ENCODE measurements around the gene GPR146. TPM values are rescaled to one million over a fixed set of nuclear protein-coding genes. Genes with fewer than 3 reads are reported as not detected.

GPR146 gene
- total RNA-seq, 1 experiment from 2014 or later: 0.92 TPM

GRCh38 chr7:1079546-1079945 lies 35.2 kb downstream of the GPR146 start (continued):
- no peak for TF ChIP-seq FOXP4 (CRISPR knock-in tag; IDR thresholded peaks at IDR 0.05)
- no peak for TF ChIP-seq STAT6 (CRISPR knock-in tag; conservative IDR thresholded peaks at IDR 0.05; ENCODE audit: low read depth)
- TF ChIP-seq ZNF416 (CRISPR knock-in tag; IDR thresholded peaks at IDR 0.05): no peak

- H3K36me3 Mint-ChIP-seq: no peaks in the 10 kb centered on the region
- H3K9me3 Mint-ChIP-seq: no peaks in the 10 kb centered on the region
- DNase-seq (ENCODE audit: low spot score) (no peak), ATAC-seq (no peak)
- POLR2A ChIA-PET: no interaction called here
- TF ChIP-seq NR1H2 (CRISPR knock-in tag; IDR thresholded peaks at IDR 0.05): no peak
- no peak for TF ChIP-seq PRDM15 (CRISPR knock-in tag; IDR thresholded peaks at IDR 0.05)
- no peak for TF ChIP-seq ZNF121 (CRISPR knock-in tag; IDR thresholded peaks at IDR 0.05)
- TF ChIP-seq FOXJ3 (CRISPR knock-in tag; IDR thresholded peaks at IDR 0.05; ENCODE audit: borderline replicate concordance): no peak
- TF ChIP-seq ZNF671 (CRISPR knock-in tag; IDR thresholded peaks at IDR 0.05): no peak
- no peak for TF ChIP-seq SOX15 (CRISPR knock-in tag; IDR thresholded peaks at IDR 0.05)
- no peak for TF ChIP-seq NFATC4 (CRISPR knock-in tag; IDR thresholded peaks at IDR 0.05)
- no peak for TF ChIP-seq RORB (CRISPR knock-in tag; IDR thresholded peaks at IDR 0.05)
- TF ChIP-seq E2F5 (CRISPR knock-in tag; IDR thresholded peaks at IDR 0.05): no peak
- no peaks in the 10 kb centered on the region for H3K27me3 Mint-ChIP-seq (ENCODE audit: low read depth)
- no peak overlapping the region; the same call in 1 of the 2 replicates for H3K27ac Mint-ChIP-seq
- H3K4me3 Mint-ChIP-seq: no peak overlapping the region
- no peaks in the 10 kb centered on the region for H3K4me1 Mint-ChIP-seq
- CTCF ChIA-PET: no interaction called here
Measured at GRCh38 chr7:1080252-1080920, 36.0 kb downstream of the GPR146 start.

- DNase-seq (ENCODE audit: low spot score) (no peak), ATAC-seq (no peak)
- ChIA-PET POLR2A (no interaction called here), CTCF (interaction anchor here (0.8 to 1.1 kb wide), 2 partner anchors 15 to 88 kb away, joined by 3 to 4 read pairs; no protein-coding TSS in a partner anchor)
- Mint-ChIP-seq H3K4me1 (no peaks in the 10 kb centered on the region), H3K9me3 (no peaks in the 10 kb centered on the region), H3K27ac (no peak overlapping the region; the same call in 1 of the 2 replicates), H3K4me3 (no peak overlapping the region), H3K36me3 (no peaks in the 10 kb centered on the region), H3K27me3 (ENCODE audit: low read depth) (no peaks in the 10 kb centered on the region)
- TF ChIP-seq ZNF138 (CRISPR knock-in tag; conservative IDR thresholded peaks at IDR 0.05) (no peak), TEAD4 (CRISPR knock-in tag; IDR thresholded peaks at IDR 0.05) (no peak), MAX (CRISPR knock-in tag; IDR thresholded peaks at IDR 0.05) (no peak), MLX (CRISPR knock-in tag; IDR thresholded peaks at IDR 0.05) (no peak), NR1H2 (CRISPR knock-in tag; IDR thresholded peaks at IDR 0.05) (no peak), HMGA2 (CRISPR knock-in tag; IDR thresholded peaks at IDR 0.05) (no peak), ZBTB43 (CRISPR knock-in tag; IDR thresholded peaks at IDR 0.05) (no peak), ELF4 (CRISPR knock-in tag; IDR thresholded peaks at IDR 0.05; ENCODE audit: low read depth) (no peak)
Measured at GRCh38 chr7:1080921-1081255, 36.5 kb downstream of the GPR146 start.
